HG02885 (cell line): ENCODE results near the gene TNFAIP8L2.
"Not testable (repeated sequence)": the region's sequence is repeated elsewhere in the genome, so short reads cannot be mapped to it uniquely, and the experiment has no call there.

Experiments used
- ATAC-seq: cut with Tn5 transposase; IDR thresholded peaks from one replicate; pipeline ENCODE4 v1.9.1; 2021; ENCODE audit warnings: mild to moderate bottlenecking; ENCODE audit not compliant: unreplicated experiment, poor library complexity

Gene TNFAIP8L2

DNA sequence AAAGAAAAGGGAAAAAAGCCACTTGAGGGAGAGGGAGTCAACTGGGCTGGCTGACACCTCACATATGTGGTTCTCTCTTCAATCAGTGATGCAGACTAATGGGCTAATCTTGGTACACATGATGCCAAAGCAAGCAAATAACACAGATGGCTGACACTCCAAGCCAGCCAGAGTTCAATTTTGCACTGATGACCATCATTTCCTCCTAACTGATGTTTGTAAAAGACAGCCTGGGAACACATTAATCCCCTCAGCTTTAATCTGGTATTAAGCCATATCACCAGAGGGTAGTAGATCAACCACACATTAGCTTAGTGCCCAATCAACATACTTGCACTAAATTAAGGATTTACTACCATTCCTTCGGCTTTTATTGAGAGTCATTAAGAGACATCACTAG lies 30.8 kb downstream of the TNFAIP8L2 start:
- ATAC-seq, result no peak

DNA sequence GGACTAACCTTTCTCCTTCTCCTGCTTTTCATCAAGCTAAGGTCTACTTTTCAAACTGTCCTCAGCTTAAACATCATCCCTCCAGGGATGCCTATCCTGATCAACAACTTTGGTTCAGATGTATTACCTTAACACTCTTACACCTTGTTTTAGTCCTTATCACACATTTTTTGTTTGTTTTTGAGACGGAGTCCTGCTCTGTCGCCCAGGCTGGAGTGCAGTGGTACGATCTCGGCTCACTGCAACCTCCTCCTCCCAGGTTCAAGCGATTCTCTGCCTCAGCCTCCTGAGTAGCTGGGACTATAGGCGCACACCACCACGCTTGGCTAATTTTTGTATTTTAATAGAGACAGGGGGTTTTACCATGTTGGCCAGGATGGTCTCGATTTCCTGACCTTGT lies 32.2 kb downstream of the TNFAIP8L2 start:
- not testable (repeated sequence) for ATAC-seq

DNA sequence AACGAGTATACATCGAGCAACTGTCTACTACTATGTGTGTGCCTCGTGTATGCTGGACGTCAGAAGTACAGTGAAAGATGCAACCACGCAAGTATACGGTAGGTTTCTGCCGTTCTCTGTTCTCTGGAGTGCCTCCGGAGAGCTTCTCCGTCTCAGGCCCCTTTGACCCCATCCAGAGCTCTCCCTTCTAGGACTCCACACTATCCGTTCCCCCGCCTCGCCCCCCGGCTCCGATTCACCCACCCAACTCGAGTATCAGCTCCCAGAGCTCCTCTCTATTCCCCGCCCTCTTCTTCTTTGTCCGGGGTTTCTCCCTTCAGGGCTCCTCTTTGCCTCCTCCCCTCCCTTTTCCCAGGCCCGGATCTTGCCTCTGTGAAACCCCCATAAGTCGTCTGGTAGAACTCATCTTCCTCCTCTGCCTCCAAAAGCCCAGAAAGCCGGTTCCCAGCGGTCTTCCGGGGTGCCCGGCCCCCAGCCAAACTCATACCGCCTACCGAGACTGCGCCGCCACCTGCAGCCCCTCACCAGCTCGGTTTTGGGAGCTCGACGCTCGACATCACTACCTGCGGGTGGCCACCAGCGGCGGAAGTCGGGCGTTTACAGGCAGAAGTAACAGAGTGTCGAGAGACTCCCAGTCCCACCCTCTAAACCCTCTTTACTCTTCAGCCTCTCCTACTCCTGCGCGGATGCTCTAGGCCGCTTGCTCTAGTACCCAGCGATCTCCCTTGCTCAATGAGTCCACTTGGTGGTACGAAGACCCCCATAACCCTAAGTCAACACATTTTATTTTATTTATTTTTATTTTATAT lies 33.4 kb downstream of the TNFAIP8L2 start, which contains the start of gene VPS72:
Gene VPS72, minus strand, starts transcription at position 561 of the 809 bp plus-strand sequence. Its CDS starts 76 bp downstream, at position 485.
- peak; percentile 90 for ATAC-seq

DNA sequence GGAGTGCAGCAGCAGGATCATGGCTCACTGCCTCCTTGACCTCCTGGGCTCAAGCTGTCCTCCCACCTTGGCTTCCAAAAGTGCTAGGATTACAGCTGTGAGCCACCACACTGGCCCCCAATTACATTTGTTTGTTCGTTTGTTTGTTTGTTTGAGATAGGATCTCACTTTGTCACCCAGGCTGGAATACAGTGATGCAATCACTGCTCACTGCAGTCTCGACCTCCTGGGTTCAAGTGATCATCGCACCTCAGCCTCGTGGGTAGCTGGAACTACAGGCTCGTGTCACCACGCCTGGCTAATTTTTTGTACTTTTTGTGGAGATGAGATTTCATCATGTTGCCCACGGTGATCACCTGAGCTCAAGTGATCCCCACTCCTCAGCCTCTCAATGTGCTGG lies 35.6 kb downstream of the TNFAIP8L2 start:
- ATAC-seq, result no peak

DNA sequence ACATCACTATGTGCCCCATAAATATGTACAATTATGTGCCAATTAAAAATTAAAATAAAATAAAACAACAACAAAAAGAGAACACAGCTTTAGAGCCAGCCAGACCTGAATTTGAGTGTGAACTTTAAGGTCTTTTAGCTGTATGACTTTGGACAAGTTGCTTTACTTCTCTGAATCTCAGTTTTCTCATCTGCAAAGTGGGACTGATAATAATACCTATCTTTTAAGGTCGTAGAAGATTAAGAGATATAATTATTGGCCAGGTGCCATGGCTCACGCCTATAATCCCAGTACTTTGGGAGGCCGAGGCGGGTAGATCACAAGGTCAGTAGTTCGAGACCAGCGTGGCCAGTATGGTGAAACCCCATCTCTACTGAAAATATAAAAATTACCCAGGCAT lies 36.9 kb downstream of the TNFAIP8L2 start:
- no peak for ATAC-seq

DNA sequence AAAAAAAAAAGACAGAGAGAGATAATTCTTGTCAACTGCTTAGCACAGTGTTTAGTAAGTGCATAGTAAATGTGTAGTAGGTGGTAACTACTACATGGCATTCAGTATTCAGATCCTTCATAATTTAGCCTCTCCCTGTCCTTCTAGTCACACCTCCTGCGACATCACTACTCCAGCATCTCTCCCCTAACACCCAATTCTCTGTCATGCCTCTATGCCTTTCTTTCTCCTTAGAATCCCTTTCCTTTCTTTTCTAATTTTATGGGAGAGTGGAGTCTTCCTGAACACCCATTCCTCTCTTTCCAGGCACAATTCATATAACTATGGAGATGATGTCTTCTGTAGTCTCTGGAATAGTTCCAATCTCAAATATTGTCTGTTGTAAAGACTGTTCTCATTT lies 37.4 kb downstream of the TNFAIP8L2 start:
- no peak for ATAC-seq

DNA sequence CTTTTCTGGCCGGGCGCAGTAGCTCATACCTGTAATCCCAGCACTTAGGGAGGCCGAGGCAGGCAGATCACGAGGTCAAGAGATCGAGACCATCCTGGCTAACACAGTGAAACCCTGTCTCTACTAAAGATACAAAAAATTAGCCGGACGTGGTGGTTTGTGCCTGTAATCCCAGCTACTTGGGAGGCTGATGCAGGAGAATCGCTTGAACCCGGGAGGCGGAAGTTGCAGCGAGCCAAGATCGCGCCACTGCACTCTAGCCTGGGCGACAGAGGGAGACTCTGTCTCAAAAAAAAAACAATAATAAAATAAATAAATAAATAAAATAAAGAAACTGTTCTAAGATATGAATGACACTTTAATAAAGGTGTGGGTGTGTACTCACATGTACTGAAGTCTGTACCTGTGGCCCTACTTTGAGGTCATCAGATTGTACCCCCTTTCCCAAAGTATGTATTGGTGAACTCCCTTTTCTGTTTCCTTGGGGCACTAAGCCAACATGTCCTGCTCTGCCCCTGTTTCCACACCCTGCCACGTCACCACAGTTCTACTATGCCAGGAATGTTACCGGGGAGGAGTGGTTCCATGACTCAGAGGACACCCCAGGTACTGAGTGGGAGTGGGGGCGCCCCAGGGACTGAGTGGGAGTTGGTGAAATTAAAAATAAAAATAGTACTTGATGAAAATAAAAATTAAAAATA lies 38.6 kb downstream of the TNFAIP8L2 start:
- not testable (repeated sequence) for ATAC-seq

DNA sequence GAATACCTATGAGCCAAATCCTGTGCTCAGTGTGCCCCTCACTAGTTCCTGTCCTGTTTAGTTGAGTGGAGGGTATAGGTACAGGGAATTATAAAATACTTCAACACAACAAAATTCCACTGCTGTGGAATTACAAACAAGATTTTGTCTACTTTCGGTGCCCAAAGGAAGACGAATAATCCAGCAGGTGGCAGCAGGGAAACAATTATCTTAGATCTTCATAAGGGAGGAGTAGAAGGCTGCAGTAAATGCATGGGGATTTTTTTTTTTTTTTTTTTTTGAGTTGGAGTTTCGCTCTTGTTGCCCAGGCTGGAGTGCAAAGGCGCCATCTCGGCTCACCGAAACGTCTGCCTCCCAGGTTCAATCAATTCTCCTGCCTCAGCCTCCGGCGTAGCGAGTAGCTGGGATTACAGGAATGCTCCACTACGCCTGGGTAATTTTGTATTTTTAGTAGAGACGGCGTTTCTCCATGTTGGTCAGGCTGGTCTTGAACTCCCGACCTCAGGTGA lies 39.9 kb downstream of the TNFAIP8L2 start:
- ATAC-seq, result no peak

DNA sequence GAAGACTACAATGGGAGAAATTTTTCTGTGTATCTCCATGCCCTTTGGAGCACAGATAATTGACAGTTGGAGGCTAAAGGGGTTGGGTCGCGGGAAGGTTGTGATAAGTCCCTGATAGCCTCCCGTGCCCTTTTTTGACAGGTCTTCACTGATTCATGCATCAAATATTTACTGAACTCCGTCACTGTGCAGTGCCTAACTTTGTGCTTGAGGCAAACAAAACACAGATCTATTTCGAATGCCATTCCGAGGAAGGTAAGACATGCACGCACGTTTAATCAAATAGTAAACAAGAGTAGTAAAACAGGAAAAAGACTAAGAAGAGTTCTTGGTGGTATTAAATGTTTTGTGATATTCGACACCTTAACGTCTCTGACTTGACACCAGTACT lies 41.4 kb downstream of the TNFAIP8L2 start:
- no peak for ATAC-seq

DNA sequence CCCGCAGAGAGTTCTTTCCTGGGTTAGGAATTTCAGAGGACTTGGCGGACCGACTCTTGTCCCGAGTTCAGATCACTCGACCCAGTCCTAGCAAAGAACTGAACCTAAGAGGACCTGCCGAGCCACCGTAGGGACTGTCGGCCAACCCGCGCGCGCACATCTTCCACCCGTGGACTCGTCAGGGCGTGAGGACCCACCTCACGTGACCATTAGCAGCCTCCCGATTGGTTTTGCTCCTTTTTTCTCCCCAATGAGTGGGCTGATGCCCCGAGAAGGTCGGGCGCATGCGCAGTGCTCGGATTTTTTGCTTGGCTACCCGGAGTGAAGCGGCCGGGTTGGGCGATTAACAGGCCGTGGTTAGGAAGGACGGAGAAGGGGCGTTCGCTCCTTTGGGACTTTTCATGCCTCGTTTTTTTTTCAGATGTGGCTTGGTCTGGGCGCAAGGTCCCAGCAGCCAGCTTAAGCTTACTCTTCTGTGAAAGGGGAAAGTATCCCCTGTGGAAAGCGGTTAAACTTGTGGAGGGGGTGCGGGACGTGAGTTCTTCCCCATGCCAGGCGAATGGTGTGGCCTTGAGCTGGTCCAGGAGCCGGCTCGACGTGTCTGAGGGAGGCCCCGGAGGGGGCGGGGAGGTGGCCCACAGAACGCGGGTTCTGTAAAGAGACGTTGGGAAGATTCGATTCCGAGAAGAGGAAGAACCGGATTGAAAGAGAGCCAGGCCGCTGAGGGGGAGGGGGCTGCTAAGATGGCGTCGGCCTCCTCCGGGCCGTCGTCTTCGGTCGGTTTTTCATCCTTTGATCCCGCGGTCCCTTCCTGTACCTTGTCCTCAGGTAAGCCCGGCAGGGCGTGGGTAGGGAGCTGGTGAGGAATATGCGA lies 42.0 kb downstream of the TNFAIP8L2 start, which contains the start of gene PIP5K1A:
Gene PIP5K1A, plus strand, starts transcription at position 299 of the 874 bp plus-strand sequence. Its CDS starts 445 bp downstream, at position 744.
- ATAC-seq, result peak; percentile 88

DNA sequence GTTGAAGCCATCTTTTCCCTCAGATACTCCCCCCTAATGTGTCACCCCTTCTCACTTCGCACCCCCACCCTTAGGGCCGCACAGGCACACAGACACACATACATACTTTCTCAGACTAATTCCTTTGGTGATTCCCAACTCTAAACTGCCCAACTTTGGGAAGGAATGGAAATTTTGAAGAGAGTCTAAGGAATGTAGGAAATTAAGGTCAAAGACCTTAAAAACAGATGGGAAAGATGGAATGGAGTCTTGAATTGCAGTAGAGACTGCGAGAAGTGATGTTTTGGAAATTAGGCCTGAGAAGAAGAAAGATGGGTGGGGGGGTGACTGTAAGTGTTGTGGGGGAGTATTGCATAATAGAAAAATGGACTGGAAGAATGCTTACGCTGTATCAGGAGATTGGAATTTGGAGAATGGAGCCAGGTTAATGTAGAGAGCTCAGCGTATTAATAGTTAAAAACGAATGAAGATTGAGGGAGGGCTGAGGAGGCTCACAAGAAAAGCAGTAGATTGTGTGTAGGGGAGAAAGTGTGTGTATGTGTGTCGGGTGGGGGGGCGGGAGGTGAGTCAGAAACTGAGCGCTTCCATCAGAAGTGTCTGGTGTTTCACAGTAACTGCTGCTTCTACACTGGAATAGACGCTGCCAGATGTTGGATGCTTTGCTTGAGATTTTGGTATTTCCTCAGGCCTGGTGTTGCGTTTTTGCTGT lies 43.6 kb downstream of the TNFAIP8L2 start:
- ATAC-seq, result no peak

DNA sequence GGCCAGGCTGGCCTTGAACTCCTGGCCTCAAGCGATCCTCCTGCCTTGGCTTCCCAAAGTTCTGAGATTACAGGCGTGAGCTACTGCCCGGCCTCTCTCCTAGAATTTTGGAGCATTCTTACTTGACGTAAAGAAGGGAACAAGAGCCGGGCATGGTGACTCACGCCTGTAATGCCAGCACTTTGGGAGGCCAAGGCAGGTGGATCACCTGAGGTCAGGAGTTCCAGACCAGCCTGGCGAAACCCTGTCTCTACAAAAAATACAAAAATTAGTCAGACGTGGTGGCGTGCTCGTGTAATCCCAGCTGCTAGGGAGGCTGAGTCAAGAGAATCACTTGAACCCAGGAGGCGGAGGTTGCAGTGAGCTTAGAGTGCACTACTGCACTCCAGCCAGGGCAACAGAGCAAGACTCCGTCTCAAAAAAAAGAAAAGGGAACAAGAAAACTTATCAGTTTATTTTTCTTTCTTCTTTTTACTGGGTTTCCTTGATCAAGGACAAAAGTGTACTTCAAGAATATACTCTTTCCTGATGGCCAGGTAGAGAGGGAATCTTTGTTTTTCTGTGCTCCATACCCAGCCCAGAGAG lies 49.0 kb downstream of the TNFAIP8L2 start:
- not testable (repeated sequence) for ATAC-seq
